ENCODE measurements around the gene ZNF787. TPM values are rescaled to one million over a fixed set of nuclear protein-coding genes. Genes with fewer than 3 reads are reported as not detected.

ZNF787 gene
- total RNA-seq, 1 donor from 2014 or later, result 35.1 TPM

- no peak for DNase-seq (ENCODE audit: low spot score)
Measured at GRCh38 chr19:56144376-56144775, 23.3 kb upstream of the ZNF787 start.

GRCh38 chr19:56142897-56143434 lies 21.9 kb upstream of the ZNF787 start:
- no peak for DNase-seq (ENCODE audit: low spot score)

DNA sequence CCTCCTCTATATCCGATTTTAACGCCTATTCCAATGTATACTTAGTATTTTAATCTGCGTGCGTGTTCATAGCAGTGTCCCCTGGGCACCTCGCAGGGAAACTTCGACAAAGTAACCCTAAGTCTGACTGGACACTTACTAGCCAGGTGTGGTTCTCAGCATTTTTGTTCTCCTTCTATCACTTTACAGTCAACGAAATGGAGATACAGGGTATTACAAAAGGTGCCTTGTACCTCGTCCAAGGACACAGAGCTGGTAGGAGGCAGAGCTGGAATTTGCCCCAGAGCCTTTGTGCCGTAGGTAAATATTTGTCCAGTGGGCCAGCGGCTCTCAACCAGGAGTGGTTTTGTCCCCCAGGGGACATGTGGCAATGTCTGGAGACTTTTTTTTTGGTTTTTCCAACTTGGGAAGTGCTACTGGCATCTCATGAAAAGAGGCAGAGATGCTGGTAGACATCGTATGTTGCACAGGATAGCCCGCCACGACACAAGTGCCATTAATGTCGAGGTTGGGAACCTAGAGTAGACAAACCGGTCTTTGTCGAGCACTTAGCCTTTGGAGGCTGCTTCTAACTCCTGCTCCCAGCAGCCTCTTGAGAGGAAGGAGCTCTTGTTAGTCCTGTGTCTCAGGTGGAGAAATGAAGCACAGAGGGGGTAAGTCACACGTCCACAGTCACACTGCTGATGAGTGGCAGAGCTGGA lies 21.1 kb upstream of the ZNF787 start:
- no peak for DNase-seq (ENCODE audit: low spot score)

DNA sequence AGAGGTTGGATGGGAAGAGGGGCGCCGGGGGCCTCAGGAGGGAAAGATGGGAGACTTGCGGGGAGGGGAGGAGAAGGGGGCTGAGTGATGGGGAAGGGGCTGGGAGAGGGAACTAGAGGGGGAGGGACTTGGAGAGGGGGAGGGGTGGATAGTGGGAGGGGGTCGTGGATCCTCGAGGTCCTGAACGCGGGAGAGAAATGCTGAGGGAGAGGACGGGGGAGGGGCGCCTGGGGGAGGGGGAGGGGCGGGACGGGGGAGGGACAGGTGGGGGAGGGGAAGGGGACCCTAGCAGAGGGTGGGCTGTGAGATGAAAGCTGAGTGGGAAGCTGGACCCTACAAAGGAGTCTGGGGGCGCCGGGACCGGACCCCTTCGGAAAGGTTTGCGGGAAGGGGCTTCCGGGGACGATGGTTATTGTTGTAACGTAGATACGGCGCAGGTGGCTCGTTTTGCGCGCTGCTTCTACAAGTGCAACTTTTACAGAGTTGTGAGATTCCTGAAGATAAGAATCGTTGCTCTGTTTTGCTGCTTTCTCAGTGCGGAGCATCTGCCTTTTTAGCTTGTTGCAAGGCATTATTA lies 20.4 kb upstream of the ZNF787 start:
- DNase-seq (ENCODE audit: low spot score), result no peak

DNA sequence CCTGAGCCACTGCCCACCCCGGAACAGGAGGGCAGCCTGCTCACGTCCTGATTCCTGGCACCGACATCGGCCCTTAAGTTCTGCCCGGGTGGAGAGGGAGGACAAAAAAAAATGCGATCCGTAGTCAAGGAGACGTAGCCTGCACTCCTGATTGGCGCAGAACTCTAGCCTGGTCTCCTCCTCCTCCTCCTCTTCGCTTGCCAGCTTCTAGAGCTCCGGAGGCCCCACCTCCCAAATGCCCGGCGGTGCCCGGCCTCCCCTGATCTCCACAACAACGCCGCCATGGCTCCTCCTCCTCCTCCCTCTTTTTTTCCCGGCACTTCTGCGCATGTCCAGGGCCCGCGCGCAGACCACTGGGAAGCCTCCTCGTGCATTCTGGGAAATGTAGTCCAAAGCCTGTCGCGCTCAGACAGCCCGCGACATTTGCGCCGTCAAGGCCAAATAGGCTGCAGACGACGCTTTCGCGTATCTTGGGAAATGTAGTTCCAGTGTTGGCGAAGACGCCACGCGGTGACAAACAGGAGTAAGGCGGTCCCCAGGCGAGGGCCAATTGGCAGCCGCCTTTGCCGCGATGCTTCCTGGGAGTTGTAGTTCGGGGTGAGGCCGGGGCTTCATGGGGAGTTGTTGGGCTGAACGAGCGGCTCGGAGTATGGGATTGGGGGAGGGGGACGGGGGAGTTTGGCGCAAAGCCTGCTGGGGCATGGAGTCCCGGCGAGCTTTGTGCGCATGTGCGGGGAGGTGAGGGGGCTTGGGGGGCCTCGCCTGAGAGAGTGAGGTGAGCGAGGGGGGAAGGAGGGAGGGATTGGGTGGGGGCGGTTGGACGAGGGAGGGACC lies 19.7 kb upstream of the ZNF787 start, which contains the start of gene ZNF444:
Gene ZNF444 (plus strand): TSS at position 705 of the 834 bp plus-strand sequence. CDS start 5,625 bp downstream, outside the sequence.
- peak; percentile 100 for DNase-seq (ENCODE audit: low spot score)

GRCh38 chr19:56139847-56140582 lies 18.9 kb upstream of the ZNF787 start:
- no peak for DNase-seq (ENCODE audit: low spot score)

GRCh38 chr19:56138069-56138468 lies 17.0 kb upstream of the ZNF787 start:
- DNase-seq (ENCODE audit: low spot score), result no peak

DNA sequence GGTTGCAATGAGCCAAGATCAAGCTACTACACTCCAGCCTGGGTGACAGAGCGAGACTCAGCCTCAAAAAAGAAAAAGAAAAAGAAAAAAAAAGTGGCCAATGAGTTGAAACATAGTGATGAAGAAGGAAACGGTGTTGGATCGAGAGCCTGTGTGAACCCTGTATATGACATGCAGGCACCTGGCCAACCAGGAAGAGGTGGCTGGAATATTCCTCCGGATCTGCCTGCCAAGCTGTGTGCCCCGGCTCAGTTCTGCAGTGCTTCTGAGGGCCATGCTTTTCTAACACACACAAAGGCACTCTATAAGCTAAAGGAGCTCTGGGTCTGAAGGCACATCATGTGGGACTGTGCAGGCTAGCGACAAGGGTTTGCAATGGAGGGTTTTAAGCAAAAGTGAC lies 16.3 kb upstream of the ZNF787 start:
- no peak for DNase-seq (ENCODE audit: low spot score)

DNA sequence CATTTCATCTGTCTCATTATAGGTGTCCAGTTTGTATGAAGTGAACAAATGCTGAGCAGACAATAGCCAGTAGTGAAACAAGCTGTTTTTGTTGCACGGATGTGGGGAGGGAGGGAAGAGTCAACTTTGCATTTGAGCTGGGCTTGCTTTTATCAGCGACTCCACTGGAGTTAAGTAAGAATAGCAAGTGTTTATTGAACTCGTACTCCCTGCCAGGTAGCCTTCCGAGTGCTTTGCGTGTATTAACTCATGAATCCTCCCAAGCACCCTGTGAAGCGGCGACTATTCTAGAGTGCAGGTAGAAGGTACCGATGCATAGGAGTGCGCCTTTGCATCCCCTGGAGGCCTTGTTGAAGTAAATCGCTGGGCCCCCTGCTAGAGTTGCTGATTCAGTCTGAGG lies 15.3 kb upstream of the ZNF787 start:
- DNase-seq (ENCODE audit: low spot score), result no peak

DNA sequence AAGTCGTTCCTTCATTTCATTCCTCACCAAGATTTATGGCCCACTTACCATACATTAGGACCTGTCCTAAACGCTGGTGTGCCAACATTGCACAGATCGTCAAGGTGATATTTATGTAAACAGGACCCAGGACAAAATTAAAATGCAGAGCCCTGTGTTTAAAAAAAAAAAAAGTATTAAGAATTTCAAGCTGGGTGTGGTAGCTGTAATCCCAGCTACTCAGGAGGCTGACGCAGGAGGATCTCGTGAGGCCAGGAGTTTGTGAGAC lies 13.5 kb upstream of the ZNF787 start:
- DNase-seq (ENCODE audit: low spot score), result no peak

- DNase-seq (ENCODE audit: low spot score), result no peak
Measured at GRCh38 chr19:56133858-56134653, 13.0 kb upstream of the ZNF787 start.

DNA sequence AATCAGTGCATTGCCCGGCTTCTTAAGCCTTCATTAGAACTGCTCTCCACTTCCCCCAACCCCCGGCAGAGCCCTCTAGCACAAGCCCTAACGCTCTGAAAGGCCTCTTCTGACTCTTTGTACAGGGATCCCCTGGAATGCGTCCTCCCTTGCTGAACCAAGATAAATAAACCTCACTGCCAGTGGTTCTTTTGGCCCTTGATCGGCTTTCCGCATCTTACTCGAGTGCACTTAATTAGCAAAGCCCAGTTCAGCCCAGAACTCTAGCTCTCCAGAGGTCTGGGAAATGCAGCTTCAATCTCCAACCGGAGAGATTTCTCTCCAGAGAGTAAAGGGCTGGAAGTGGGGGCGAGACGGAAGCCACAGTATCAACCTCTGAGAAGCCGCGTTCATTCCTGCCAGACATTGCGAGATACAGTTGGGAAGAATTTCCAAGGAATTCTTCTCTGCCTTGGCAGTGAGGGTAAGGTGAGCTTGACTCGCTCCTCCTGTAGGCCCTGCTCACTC lies 11.3 kb upstream of the ZNF787 start:
- DNase-seq (ENCODE audit: low spot score), result no peak

- DNase-seq (ENCODE audit: low spot score), result no peak
Measured at GRCh38 chr19:56131651-56132050, 10.6 kb upstream of the ZNF787 start.

- DNase-seq (ENCODE audit: low spot score), result no peak
Measured at GRCh38 chr19:56130006-56130405, 8.9 kb upstream of the ZNF787 start.

DNA sequence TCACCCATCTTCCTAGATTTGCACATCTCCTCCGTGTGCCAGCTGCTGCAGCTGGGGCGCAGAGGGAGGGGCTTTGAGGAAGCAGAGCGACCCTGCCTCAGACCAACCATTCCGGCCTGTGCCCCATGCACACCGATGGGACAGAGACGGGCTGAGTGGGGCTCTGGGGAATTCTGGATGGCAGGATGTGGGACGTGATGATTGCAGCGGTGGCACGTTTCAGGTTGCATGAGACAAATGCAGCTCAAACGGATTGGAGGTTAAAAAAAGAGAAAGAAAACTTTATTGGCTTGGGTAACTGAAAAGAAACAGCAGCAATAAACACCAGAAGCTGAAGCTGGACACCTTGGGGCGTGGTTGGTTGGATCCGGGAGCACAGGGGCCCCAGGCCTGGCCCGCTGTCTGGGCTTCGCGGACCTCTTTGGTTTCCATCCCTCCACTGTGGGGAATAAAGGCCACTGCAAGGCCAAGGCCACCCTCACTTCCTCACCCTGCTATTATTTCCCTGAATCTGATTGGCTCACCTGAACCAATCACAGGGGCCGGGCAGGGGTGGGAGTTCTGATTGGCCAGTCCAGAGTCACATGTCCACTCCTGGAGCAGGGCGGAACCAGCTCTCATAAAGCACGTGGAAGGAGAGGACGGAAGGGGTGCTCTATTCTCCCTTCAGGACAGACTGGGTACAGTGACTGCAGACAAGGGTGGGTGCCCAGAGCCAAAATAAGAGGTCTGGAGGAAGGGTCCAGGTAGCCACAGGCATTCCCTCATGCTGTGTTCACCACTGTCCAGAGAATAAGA lies 6.1 kb upstream of the ZNF787 start:
- no peak for DNase-seq (ENCODE audit: low spot score)

GRCh38 chr19:56125806-56126590 lies 4.9 kb upstream of the ZNF787 start:
- no peak for DNase-seq (ENCODE audit: low spot score)

DNA sequence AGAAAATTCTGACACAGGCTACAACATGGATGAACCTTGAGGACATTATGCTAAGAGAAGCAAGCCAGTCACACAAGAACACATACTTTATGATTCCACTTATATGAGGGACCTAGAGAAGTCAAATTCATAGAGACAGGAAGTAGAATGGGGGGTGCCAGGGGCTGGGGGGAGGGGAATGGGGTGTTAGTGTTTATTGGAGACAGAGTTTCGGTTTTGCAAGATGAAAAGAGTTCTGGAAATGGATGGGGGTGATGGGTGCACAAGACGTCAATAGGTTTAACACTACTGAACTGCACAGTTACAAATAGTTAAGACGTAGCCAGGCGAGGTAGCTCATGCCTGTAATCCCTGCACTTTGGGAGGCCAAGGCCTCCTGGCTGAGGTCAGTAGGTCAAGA lies 3.5 kb upstream of the ZNF787 start:
- DNase-seq (ENCODE audit: low spot score), result no peak

DNA sequence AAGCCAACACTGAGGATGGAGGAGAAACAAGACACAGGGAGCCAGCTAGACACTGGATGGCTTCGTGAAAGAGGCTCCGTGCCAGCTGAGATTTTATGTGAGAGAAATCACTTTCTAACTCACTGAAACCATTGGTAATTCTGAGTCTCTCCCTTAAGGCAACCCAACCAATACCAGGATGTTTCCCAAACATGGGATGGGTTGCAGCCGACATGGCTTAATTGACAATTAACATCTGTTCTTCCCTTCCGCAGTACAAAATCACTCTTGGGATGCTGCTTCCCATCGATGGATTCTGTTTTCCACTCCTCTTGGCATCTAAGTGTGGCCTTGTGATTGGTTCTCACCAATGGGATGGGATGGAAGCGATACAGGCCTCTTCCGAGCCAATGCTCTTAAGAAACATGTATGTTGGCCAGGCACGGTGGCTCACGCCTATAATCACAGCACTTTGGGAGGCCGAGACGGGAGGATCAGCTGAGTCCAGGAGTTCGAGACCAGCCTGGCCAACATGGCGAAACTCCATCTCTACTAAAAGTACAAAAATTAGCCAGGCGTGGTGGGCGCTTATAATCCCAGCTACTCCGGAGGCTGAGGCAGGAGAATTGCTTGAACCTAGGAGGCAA lies 2.3 kb upstream of the ZNF787 start:
- DNase-seq (ENCODE audit: low spot score), result no peak

Data from mesenteric fat pad (tissue), 1 donor.